ENCODE data around the gene ZBTB34.

The ZBTB34 gene

GRCh38 chr9:126842977-126843799, 17.3 kb upstream of the ZBTB34 start:
- no peak for DNase-seq (ENCODE audit: low read depth, low spot score)

- no peak for DNase-seq (ENCODE audit: low read depth, low spot score)
Measured at GRCh38 chr9:126844085-126844484, 16.4 kb upstream of the ZBTB34 start.

- no peak for DNase-seq (ENCODE audit: low read depth, low spot score)
Measured at GRCh38 chr9:126847051-126847450, 13.4 kb upstream of the ZBTB34 start.

- no peak for DNase-seq (ENCODE audit: low read depth, low spot score)
Measured at GRCh38 chr9:126849591-126850225, 10.7 kb upstream of the ZBTB34 start.

- DNase-seq (ENCODE audit: low read depth, low spot score) = no peak
Measured at GRCh38 chr9:126851286-126851880, 9.1 kb upstream of the ZBTB34 start.

GRCh38 chr9:126852086-126852688, 8.3 kb upstream of the ZBTB34 start:
- no peak for DNase-seq (ENCODE audit: low read depth, low spot score)

GRCh38 chr9:126853667-126854066, 6.8 kb upstream of the ZBTB34 start:
- DNase-seq (ENCODE audit: low read depth, low spot score) = no peak

GRCh38 chr9:126854734-126855133, 5.7 kb upstream of the ZBTB34 start:
- no peak for DNase-seq (ENCODE audit: low read depth, low spot score)

- DNase-seq (ENCODE audit: low read depth, low spot score) = no peak
Measured at GRCh38 chr9:126856326-126856877, 4.0 kb upstream of the ZBTB34 start.

- DNase-seq (ENCODE audit: low read depth, low spot score) = no peak
Measured at GRCh38 chr9:126857261-126857960, 3.0 kb upstream of the ZBTB34 start.

GRCh38 chr9:126859111-126859510, 1.3 kb upstream of the ZBTB34 start:
- DNase-seq (ENCODE audit: low read depth, low spot score) = no peak

GRCh38 chr9:126860757-126861466, 473 bp downstream of the ZBTB34 start:
- DNase-seq (ENCODE audit: low read depth, low spot score) = no peak

- DNase-seq (ENCODE audit: low read depth, low spot score) = no peak
Measured at GRCh38 chr9:126861707-126862103, 1.3 kb downstream of the ZBTB34 start.

- DNase-seq (ENCODE audit: low read depth, low spot score) = no peak
Measured at GRCh38 chr9:126862104-126862761, 1.8 kb downstream of the ZBTB34 start.

- no peak for DNase-seq (ENCODE audit: low read depth, low spot score)
Measured at GRCh38 chr9:126864771-126865170, 4.3 kb downstream of the ZBTB34 start.

- DNase-seq (ENCODE audit: low read depth, low spot score) = no peak
Measured at GRCh38 chr9:126869368-126869767, 8.9 kb downstream of the ZBTB34 start.

GRCh38 chr9:126872516-126872915, 12.1 kb downstream of the ZBTB34 start:
- DNase-seq (ENCODE audit: low read depth, low spot score) = no peak

- no peak for DNase-seq (ENCODE audit: low read depth, low spot score)
Measured at GRCh38 chr9:126874546-126875314, 14.3 kb downstream of the ZBTB34 start.

- DNase-seq (ENCODE audit: low read depth, low spot score) = no peak
Measured at GRCh38 chr9:126875756-126876510, 15.5 kb downstream of the ZBTB34 start.

All from activated naive CD8-positive, alpha-beta T cell treated with anti-CD3 and anti-CD28 coated beads, Interleukin-2, amount 50 U/mL, for 16 hours (primary cell).